ENCODE results near the gene DNAJC5G. TPM values are rescaled to one million over a fixed set of nuclear protein-coding genes. Genes with fewer than 3 reads are reported as not detected.

Gene DNAJC5G
- total and polyA plus RNA-seq, 2 of the 13 experiments (the other 11 are each of a cell fraction or from before 2014, with no cell fraction given): 0.05 TPM; not detected in 1

- TF ChIP-seq, protein P1, sequence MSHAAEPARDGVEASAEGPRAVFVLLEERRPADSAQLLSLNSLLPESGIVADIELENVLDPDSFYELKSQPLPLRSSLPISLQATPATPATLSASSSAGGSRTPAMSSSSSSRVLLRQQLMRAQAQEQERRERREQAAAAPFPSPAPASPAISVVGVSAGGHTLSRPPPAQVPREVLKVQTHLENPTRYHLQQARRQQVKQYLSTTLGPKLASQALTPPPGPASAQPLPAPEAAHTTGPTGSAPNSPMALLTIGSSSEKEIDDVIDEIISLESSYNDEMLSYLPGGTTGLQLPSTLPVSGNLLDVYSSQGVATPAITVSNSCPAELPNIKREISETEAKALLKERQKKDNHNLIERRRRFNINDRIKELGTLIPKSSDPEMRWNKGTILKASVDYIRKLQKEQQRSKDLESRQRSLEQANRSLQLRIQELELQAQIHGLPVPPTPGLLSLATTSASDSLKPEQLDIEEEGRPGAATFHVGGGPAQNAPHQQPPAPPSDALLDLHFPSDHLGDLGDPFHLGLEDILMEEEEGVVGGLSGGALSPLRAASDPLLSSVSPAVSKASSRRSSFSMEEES (CRISPR knock-in tag; IDR thresholded peaks at IDR 0.05): no peak
- TF ChIP-seq BCL3 (CRISPR knock-in tag; IDR thresholded peaks at IDR 0.05) (no peak), ERF (CRISPR knock-in tag; IDR thresholded peaks at IDR 0.05) (peak; percentile 0; the same call in 1 of the 2 replicates), NFKB2 (CRISPR knock-in tag; IDR thresholded peaks at IDR 0.05; ENCODE audit: borderline replicate concordance) (peak; percentile 59; the same call in 1 of the 2 replicates), NR1H2 (CRISPR knock-in tag; IDR thresholded peaks at IDR 0.05; ENCODE audit: borderline replicate concordance, low read depth) (no peak), ATF7 (IDR thresholded peaks at IDR 0.05) (peak; percentile 72), ATF7 (CRISPR knock-in tag; IDR thresholded peaks at IDR 0.05) (no peak), BCL6 (CRISPR knock-in tag; IDR thresholded peaks at IDR 0.05) (no peak), HNF4A (CRISPR knock-in tag; IDR thresholded peaks at IDR 0.05) (no peak; the same call in 1 of the 2 replicates), KLF15 (CRISPR knock-in tag; IDR thresholded peaks at IDR 0.05; ENCODE audit: borderline replicate concordance) (no peak), KIAA2018 (CRISPR knock-in tag; IDR thresholded peaks at IDR 0.05; ENCODE audit: borderline replicate concordance) (no peak), KMT2A (CRISPR knock-in tag; IDR thresholded peaks at IDR 0.05) (no peak), ZNF224 (CRISPR knock-in tag; IDR thresholded peaks at IDR 0.05) (no peak), ZNF446 (CRISPR knock-in tag; IDR thresholded peaks at IDR 0.05) (no peak)
- TF ChIP-seq, protein P2, sequence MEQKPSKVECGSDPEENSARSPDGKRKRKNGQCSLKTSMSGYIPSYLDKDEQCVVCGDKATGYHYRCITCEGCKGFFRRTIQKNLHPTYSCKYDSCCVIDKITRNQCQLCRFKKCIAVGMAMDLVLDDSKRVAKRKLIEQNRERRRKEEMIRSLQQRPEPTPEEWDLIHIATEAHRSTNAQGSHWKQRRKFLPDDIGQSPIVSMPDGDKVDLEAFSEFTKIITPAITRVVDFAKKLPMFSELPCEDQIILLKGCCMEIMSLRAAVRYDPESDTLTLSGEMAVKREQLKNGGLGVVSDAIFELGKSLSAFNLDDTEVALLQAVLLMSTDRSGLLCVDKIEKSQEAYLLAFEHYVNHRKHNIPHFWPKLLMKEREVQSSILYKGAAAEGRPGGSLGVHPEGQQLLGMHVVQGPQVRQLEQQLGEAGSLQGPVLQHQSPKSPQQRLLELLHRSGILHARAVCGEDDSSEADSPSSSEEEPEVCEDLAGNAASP (CRISPR knock-in tag; IDR thresholded peaks at IDR 0.05; ENCODE audit: borderline replicate concordance): peak; percentile 63; the same call in 1 of the 2 replicates
Measured at GRCh38 chr2:27303093-27304025, 28.1 kb downstream of the DNAJC5G start (continued).
